Endothelial cell of umbilical vein (primary cell): ENCODE measurements around the gene LTBP1. TPM values are rescaled to one million over a fixed set of nuclear protein-coding genes. Genes with fewer than 3 reads are reported as not detected.

ENCODE experiments used
- BruUV-seq: library from RNA; stranded (reverse); fragments of 400-500 nt; replicated peaks from 2 replicates; lab custom pipeline; 2021; lab: Mats Ljungman, UMichigan
- CTCF ChIA-PET: fragments of 300-600, 350-600 bp; sonication (Branson Sonifier 250); formaldehyde crosslinking; loops from one replicate; lab custom pipeline; 2021; ENCODE audit warnings: antibody characterized with exemption, inconsistent platforms; lab: Charles Lee
- POLR2A ChIA-PET: fragments of 300-600, 350-600 bp; sonication (Branson Sonifier 250); formaldehyde crosslinking; loops from one replicate; lab custom pipeline; 2021; ENCODE audit warnings: antibody characterized with exemption, inconsistent platforms; lab: Charles Lee
- DNase-seq: peaks from one replicate; pipeline ENCODE4 v3.0.0-alpha.2; 2011; ENCODE audit warnings: low read depth, low spot score
- FAIRE-seq: peaks from 2 replicates; lab custom pipeline; 2011; peaks lifted over from hg19 to GRCh38; lab: Jason Lieb, UNC
- H2AFZ ChIP-seq: 2 replicates; pipeline ENCODE4 v1.6.0; 2012; ENCODE audit warnings: low read depth, low read length, control low read depth, inconsistent platforms
- H3K27ac ChIP-seq: 2 replicates; pipeline ENCODE4 v1.5.1; 2011; ENCODE audit warnings: low read depth, mild to moderate bottlenecking, control low read depth, low read length, moderate library complexity; ENCODE audit not compliant: insufficient read depth
- H3K27me3 ChIP-seq, 2 experiments: 2 replicates each; pipeline versions ENCODE4 v1.6.0 to v1.6.1; 2011; ENCODE audit warnings: low read length in 2 of 2, mixed read lengths in 1 of 2; ENCODE audit not compliant: control insufficient read depth in 2 of 2, insufficient read depth in 2 of 2
- H3K36me3 ChIP-seq, 2 experiments: 2 replicates in 1 of 2; 3 replicates in 1 of 2; pipeline ENCODE4 v1.5.1; 2011; ENCODE audit warnings: low read length in 2 of 2, mild to moderate bottlenecking in 1 of 2, moderate library complexity in 1 of 2; ENCODE audit not compliant: control insufficient read depth in 2 of 2, insufficient read depth in 2 of 2; ENCODE audit errors: extremely low read depth in 1 of 2
- H3K4me1 ChIP-seq: 3 replicates; pipeline ENCODE4 v1.5.1; 2011; ENCODE audit warnings: mild to moderate bottlenecking, low read length; ENCODE audit not compliant: control insufficient read depth, insufficient read depth; ENCODE audit errors: extremely low read depth
- H3K4me2 ChIP-seq: 2 replicates; pipeline ENCODE4 v1.6.1; 2011; ENCODE audit warnings: low read length, control low read depth, mixed read lengths; ENCODE audit not compliant: insufficient read depth
- H3K4me3 ChIP-seq, 3 experiments: fragments of 200-600 bp in 1 of 3; sonication (generic), shearing (Covaris generic) in 1 of 3; replicated peaks in 1 of 3; 2 replicates each; pipeline ENCODE4 v1.5.1; 2011 to 2016; ENCODE audit warnings: control low read depth in 3 of 3, low read length in 3 of 3, mild to moderate bottlenecking in 2 of 3, inconsistent platforms in 1 of 3, low read depth in 1 of 3, moderate library complexity in 1 of 3; ENCODE audit not compliant: insufficient read depth in 1 of 3
- H3K79me2 ChIP-seq: 2 replicates; pipeline ENCODE4 v1.6.0; 2012; ENCODE audit warnings: low read length, inconsistent platforms; ENCODE audit not compliant: control insufficient read depth, insufficient read depth
- H3K9ac ChIP-seq: replicated peaks from 2 replicates; pipeline ENCODE3; 2011; ENCODE audit warnings: low read length, control low read depth; ENCODE audit not compliant: insufficient read depth; ENCODE audit errors: extremely low read depth
- H3K9me1 ChIP-seq: replicated peaks from 3 replicates; pipeline ENCODE4 v1.6.0; 2011; ENCODE audit warnings: mild to moderate bottlenecking, low read length; ENCODE audit not compliant: control insufficient read depth, insufficient read depth; ENCODE audit errors: extremely low read depth
- H3K9me3 ChIP-seq: replicated peaks from 2 replicates; pipeline ENCODE4 v1.5.1; 2012; ENCODE audit warnings: low read length, inconsistent platforms; ENCODE audit not compliant: control insufficient read depth, insufficient read depth
- H4K20me1 ChIP-seq: replicated peaks from 2 replicates; pipeline ENCODE3; 2011; ENCODE audit warnings: mild to moderate bottlenecking, low read length; ENCODE audit not compliant: control insufficient read depth, insufficient read depth; ENCODE audit errors: extremely low read depth
- CTCF ChIP-seq, 2 donors: IDR thresholded peaks; 1 replicate in 1 of 2; 2 replicates in 1 of 2; pipeline ENCODE4 v1.5.1; 2011; ENCODE audit warnings: low read length in 2 of 2, mild to moderate bottlenecking in 2 of 2, moderate library complexity in 2 of 2, control low read depth in 1 of 2, inconsistent platforms in 1 of 2, low read depth in 1 of 2; ENCODE audit not compliant: insufficient read depth in 1 of 2; ENCODE audit errors: extremely low read depth in 1 of 2
- EZH2 ChIP-seq: IDR thresholded peaks from 2 replicates; pipeline ENCODE4 v1.6.1; 2012; ENCODE audit warnings: borderline replicate concordance, low read depth, mild to moderate bottlenecking, moderate library complexity, low read length, inconsistent platforms; ENCODE audit not compliant: severe bottlenecking
- FOS ChIP-seq: IDR thresholded peaks from 2 replicates; pipeline ENCODE4 v1.6.1; 2011; ENCODE audit warnings: mild to moderate bottlenecking, low read length, moderate library complexity, borderline replicate concordance; ENCODE audit not compliant: insufficient read depth
- GATA2 ChIP-seq: IDR thresholded peaks from 2 replicates; pipeline ENCODE4 v1.7.0; 2011; ENCODE audit warnings: low read depth, mild to moderate bottlenecking, moderate library complexity, mixed read lengths, low read length; ENCODE audit not compliant: insufficient read length, insufficient read depth
- JUN ChIP-seq: IDR thresholded peaks from 2 replicates; pipeline ENCODE4 v1.6.1; 2011; ENCODE audit warnings: borderline replicate concordance, low read depth; ENCODE audit not compliant: insufficient read length, insufficient read depth
- MAX ChIP-seq: IDR thresholded peaks from 2 replicates; pipeline ENCODE4 v1.6.1; 2011; ENCODE audit not compliant: insufficient read depth, insufficient read length
- MYC ChIP-seq: IDR thresholded peaks from one replicate; pipeline ENCODE4 v1.6.1; 2011; ENCODE audit warnings: mild to moderate bottlenecking, low read depth, low read length
- POLR2A ChIP-seq: IDR thresholded peaks from 2 replicates; pipeline ENCODE4 v1.6.1; 2012; ENCODE audit warnings: low read depth, mild to moderate bottlenecking, control low read depth, low read length
- POLR2AphosphoS5 ChIP-seq: IDR thresholded peaks from 2 replicates; pipeline ENCODE4 v1.6.1; 2012; ENCODE audit warnings: low read depth, mild to moderate bottlenecking, control low read depth, low read length, moderate library complexity; ENCODE audit not compliant: insufficient read depth
- dilution Hi-C: fragments of 300-500 bp; cut with MboI; formaldehyde crosslinking; loops from one replicate; pipeline ENCODE4 v1.15.0; 2019; ENCODE audit warnings: low sequenced_read_pairs; ENCODE audit not compliant: extremely low pct_ligation_motif_present
- intact Hi-C: fragments of 100-400 bp; cut with micrococcal nuclease; formaldehyde crosslinking; loops from one replicate; pipeline ENCODE4 v1.10.0; 2022
- polyA plus RNA-seq, 4 experiments: library from polyadenylated mRNA; depleted of rRNA in 3 of 4; stranded (reverse) in 3 of 4; unstranded in 1 of 4; fragments of >200 nt; gene quantifications; 2 replicates each; pipeline versions ENCODE4 v1.2.1 to v1.2.3, GENCODE V29; 2011 to 2012; ENCODE audit warnings: missing spikeins in 1 of 4
- total RNA-seq: library from RNA; stranded (reverse); gene quantifications from 2 replicates; pipeline ENCODE4 v1.2.3, GENCODE V29; 2021

The LTBP1 gene
- total and polyA plus RNA-seq, 2 donors (not counting 3 experiments of a cell fraction or from before 2014, with no cell fraction given) = 57.4 to 68.2 TPM

- TF ChIP-seq POLR2AphosphoS5 = no peak
- TF ChIP-seq POLR2A = no peak
- no peak for TF ChIP-seq EZH2
- TF ChIP-seq JUN = no peak
- TF ChIP-seq GATA2 = no peak
- no peak for TF ChIP-seq MAX
- no peak for TF ChIP-seq CTCF (IDR thresholded peaks at IDR 0.05; ENCODE audit: extremely low read depth in 1 of 2, insufficient read depth in 1 of 2, low read depth in 1 of 2, low read length in 2 of 2)
- no peak for TF ChIP-seq MYC
- TF ChIP-seq FOS = no peak
- Histone ChIP-seq H3K4me2 (no peak overlapping the region), H3K9me1 (no peaks in the 10 kb centered on the region), H3K4me1 (no peaks in the 10 kb centered on the region), H3K4me3 (no peak overlapping the region), H3K79me2 (no peaks in the 10 kb centered on the region), H4K20me1 (no peaks in the 10 kb centered on the region), H3K36me3 (no peaks in the 10 kb centered on the region), H3K27ac (no peak overlapping the region), H3K9ac (no peak overlapping the region), H3K9me3 (no peaks in the 10 kb centered on the region), H3K27me3 (no peaks in the 10 kb centered on the region), H2AFZ (no peak overlapping the region)
- FAIRE-seq (no peak), DNase-seq (no peak)
- CTCF ChIA-PET = interaction anchor here (0.9 to 2.6 kb wide), 6 partner anchors 11 to 136 kb away, joined by 3 to 22 read pairs (median 4); no protein-coding TSS in a partner anchor
- dilution Hi-C loops = no loop called here
- no TSS peak for BruUV-seq
- intact Hi-C loops = no loop called here
- POLR2A ChIA-PET = interaction anchor here (0.6 to 0.9 kb wide), 2 partner anchors 35 to 661 kb away, joined by 3 to 5 read pairs; no protein-coding TSS in a partner anchor
These were observed 459.9 kb downstream of the LTBP1 start for GRCh38 chr2:33406622-33407021.
